ENCODE data around the gene DLG2. TPM values are rescaled to one million over a fixed set of nuclear protein-coding genes. Genes with fewer than 3 reads are reported as not detected.

The DLG2 gene
- total and polyA plus RNA-seq, 7 donors: 0.60 to 25.8 (median 9.7) TPM; not detected in 1

DNA sequence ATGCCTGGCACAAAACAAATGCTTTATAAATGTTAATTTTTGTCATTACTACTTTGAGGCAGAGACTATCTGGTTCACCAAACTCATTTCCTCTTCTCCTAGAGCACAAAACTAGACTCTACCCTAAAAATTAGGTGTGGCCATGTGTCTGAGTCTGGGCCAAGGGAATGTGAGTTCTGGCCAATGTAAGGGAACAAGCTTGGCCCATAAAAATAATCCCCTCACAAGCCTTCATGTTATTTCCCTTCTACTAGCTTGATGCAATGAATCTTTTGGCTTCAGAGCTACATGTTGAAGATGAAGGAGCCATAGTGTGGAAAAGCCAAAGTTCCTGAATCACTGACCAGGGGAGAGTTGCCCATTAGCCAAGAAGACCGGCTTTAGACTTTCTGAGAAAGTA is 1934.5 kb downstream of the DLG2 start:
- no peaks in the 10 kb centered on the region for H3K4me1 ChIP-seq
- intact Hi-C loops (cut with DNase I): no loop called here
- no peak for DNase-seq
- H3K4me3 ChIP-seq: no peak overlapping the region
- no peak overlapping the region for H3K27ac ChIP-seq
- no peaks in the 10 kb centered on the region for H3K36me3 ChIP-seq
- no peaks in the 10 kb centered on the region for H3K27me3 ChIP-seq
- no peak for TF ChIP-seq EP300 (IDR thresholded peaks at IDR 0.05)
- TF ChIP-seq POLR2AphosphoS5 (IDR thresholded peaks at IDR 0.05): no peak
- TF ChIP-seq, protein P1, sequence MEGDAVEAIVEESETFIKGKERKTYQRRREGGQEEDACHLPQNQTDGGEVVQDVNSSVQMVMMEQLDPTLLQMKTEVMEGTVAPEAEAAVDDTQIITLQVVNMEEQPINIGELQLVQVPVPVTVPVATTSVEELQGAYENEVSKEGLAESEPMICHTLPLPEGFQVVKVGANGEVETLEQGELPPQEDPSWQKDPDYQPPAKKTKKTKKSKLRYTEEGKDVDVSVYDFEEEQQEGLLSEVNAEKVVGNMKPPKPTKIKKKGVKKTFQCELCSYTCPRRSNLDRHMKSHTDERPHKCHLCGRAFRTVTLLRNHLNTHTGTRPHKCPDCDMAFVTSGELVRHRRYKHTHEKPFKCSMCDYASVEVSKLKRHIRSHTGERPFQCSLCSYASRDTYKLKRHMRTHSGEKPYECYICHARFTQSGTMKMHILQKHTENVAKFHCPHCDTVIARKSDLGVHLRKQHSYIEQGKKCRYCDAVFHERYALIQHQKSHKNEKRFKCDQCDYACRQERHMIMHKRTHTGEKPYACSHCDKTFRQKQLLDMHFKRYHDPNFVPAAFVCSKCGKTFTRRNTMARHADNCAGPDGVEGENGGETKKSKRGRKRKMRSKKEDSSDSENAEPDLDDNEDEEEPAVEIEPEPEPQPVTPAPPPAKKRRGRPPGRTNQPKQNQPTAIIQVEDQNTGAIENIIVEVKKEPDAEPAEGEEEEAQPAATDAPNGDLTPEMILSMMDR (IDR thresholded peaks at IDR 0.05): no peak
- TF ChIP-seq POLR2A (IDR thresholded peaks at IDR 0.05): no peak
- H3K9me3 ChIP-seq: no peaks in the 10 kb centered on the region
- WGBS, 2 donors: 82 to 93% methylated on average over 1 of the region's 1 CpG

DNA sequence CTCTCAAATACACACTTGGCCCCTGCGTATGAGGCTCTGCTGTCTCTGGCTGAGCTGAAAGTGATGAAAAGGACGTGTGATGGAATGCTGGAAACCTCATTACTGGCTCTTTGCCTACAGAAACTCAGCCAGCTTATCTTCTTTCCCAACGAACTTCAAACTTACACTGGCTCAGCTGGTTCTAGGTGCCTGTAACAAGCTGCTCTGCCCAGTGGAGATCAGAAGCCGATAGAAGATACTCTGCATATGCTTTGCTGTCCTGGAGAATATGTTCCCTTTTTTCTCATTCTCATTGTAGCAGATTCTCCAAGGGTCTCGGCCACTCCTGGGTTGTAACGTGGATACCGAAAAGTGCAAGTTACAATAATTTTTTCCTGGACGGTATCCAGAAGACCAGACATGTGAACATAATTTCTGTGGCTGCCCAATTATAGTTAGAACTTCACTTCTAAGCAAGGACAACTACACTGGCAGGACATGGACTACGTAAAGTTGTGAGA is 1935.6 kb downstream of the DLG2 start:
- no peak overlapping the region for H3K4me3 ChIP-seq
- DNase-seq: no peak
- intact Hi-C loops (cut with DNase I): no loop called here
- no peak overlapping the region for H3K27ac ChIP-seq
- no peaks in the 10 kb centered on the region for H3K36me3 ChIP-seq
- H3K27me3 ChIP-seq: no peaks in the 10 kb centered on the region
- H3K4me1 ChIP-seq: no peaks in the 10 kb centered on the region
- TF ChIP-seq EP300 (IDR thresholded peaks at IDR 0.05) (no peak), POLR2AphosphoS5 (IDR thresholded peaks at IDR 0.05) (no peak), POLR2A (IDR thresholded peaks at IDR 0.05) (no peak)
- TF ChIP-seq, protein P1 (IDR thresholded peaks at IDR 0.05): no peak
- 51 to 72% methylated on average over 9 of the region's 9 CpGs for WGBS, 2 donors
- no peaks in the 10 kb centered on the region for H3K9me3 ChIP-seq

DNA sequence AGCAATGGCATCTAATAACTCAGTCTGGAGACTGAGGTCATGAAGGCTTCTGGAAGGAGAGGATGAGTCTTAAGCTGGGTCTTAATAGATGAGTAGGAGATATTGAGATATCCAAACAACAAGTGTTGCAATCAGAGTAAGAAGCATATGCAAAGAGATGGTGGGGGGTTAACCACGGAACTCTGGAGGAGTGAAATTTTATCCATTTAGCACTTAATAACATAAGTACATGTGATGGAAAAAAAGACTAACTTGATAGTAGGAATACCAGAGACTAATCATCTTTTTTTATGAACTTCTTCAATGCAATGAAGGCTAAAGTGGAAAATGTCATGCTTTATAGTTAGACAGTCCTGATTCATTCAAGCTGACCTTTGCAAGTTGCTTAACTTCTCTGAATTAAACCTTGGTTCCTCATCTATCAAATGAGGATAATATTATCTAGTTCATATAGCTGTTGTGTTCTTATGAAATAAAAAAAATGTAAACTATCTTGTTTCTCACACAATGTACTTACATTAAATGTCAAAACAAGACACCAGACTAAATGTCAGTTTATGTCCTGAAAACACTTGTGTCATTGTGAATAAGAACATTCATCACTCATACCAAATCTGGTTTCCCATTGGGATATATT is 1937.9 kb downstream of the DLG2 start:
- no peaks in the 10 kb centered on the region for H3K36me3 ChIP-seq
- H3K4me1 ChIP-seq: no peaks in the 10 kb centered on the region
- DNase-seq: no peak
- no peaks in the 10 kb centered on the region for H3K9me3 ChIP-seq
- TF ChIP-seq EP300 (IDR thresholded peaks at IDR 0.05): no peak
- no peak for TF ChIP-seq POLR2A (IDR thresholded peaks at IDR 0.05)
- no peak for TF ChIP-seq POLR2AphosphoS5 (IDR thresholded peaks at IDR 0.05)
- TF ChIP-seq, protein P1 (IDR thresholded peaks at IDR 0.05): no peak
- 76 to 86% methylated on average over 1 of the region's 1 CpG for WGBS, 2 donors
- H3K27ac ChIP-seq: no peak overlapping the region
- no peak overlapping the region for H3K4me3 ChIP-seq
- intact Hi-C loops (cut with DNase I): no loop called here
- H3K27me3 ChIP-seq: no peaks in the 10 kb centered on the region

DNA sequence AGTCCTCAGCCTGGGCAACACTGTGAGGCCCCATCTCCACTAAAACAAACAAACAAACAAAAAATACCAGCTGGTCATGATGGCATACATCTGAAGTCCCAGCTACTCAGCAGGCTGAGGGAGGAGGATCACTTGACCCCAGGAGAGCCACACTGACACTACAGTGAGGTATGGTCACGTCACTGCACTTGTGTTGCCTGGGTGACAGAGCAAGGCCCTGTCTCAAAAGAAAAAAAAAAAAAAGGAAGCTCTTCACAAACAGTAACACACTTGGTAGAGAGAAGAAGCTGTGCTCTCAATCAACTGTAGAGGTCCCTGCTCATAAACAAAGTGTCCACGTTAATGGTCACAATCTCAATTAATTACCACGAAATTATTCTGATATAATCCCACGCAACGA is 1939.4 kb downstream of the DLG2 start:
- no peak for TF ChIP-seq EP300 (IDR thresholded peaks at IDR 0.05)
- TF ChIP-seq POLR2A (IDR thresholded peaks at IDR 0.05): no peak
- no peak for TF ChIP-seq POLR2AphosphoS5 (IDR thresholded peaks at IDR 0.05)
- TF ChIP-seq, protein P1 (IDR thresholded peaks at IDR 0.05): no peak
- no peaks in the 10 kb centered on the region for H3K9me3 ChIP-seq
- H3K4me1 ChIP-seq: no peaks in the 10 kb centered on the region
- DNase-seq: no peak
- H3K4me3 ChIP-seq: no peak overlapping the region
- WGBS, 2 donors: 77 to 80% methylated on average over 5 of the region's 5 CpGs
- no peaks in the 10 kb centered on the region for H3K36me3 ChIP-seq
- intact Hi-C loops (cut with DNase I): no loop called here
- H3K27me3 ChIP-seq: no peaks in the 10 kb centered on the region
- no peak overlapping the region for H3K27ac ChIP-seq

DNA sequence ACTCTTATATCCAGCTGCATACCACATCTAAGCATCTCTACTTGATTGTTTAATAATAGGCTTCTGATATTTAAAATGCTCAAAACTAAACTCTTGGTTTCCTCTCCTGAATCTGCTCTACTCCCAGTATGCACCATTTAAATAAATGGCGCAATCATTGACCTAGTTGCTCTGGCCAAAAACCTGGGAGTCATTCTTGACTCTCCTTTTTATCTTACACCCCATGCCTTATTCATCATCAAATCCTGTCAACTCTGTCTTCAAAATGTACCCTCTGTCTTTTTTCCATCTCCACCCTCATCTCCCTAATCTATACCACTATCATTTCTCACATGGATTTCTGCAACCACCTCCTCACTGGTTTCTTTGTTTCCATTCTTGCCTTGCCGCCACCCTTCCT is 1941.4 kb downstream of the DLG2 start:
- TF ChIP-seq POLR2AphosphoS5 (IDR thresholded peaks at IDR 0.05): no peak
- no peak for TF ChIP-seq EP300 (IDR thresholded peaks at IDR 0.05)
- TF ChIP-seq, protein P1 (IDR thresholded peaks at IDR 0.05): no peak
- no peak for TF ChIP-seq POLR2A (IDR thresholded peaks at IDR 0.05)
- Histone ChIP-seq H3K27ac (no peak overlapping the region), H3K4me3 (no peak overlapping the region), H3K4me1 (no peaks in the 10 kb centered on the region), H3K36me3 (no peaks in the 10 kb centered on the region), H3K9me3 (no peaks in the 10 kb centered on the region), H3K27me3 (no peaks in the 10 kb centered on the region)
- 95 to 96% methylated on average over 2 of the region's 2 CpGs for WGBS, 2 donors
- intact Hi-C loops (cut with DNase I): no loop called here
- DNase-seq: no peak

All from sigmoid colon (tissue), 7 donors.